Measurements from ENCODE around the gene SNX33. TPM values are rescaled to one million over a fixed set of nuclear protein-coding genes. Genes with fewer than 3 reads are reported as not detected.

The SNX33 gene
- polyA plus RNA-seq, 2 of the 4 experiments (the other 2 are of a cell fraction), result 8.4 to 11.2 TPM

- no peak for ATAC-seq
- H3K4me2 ChIP-seq, result peak overlapping the region; percentile 32; the same call in 2 of the 3 replicates
Measured at GRCh38 chr15:75669191-75669878, 21.6 kb downstream of the SNX33 start.

GRCh38 chr15:75669879-75670212, 22.1 kb downstream of the SNX33 start:
- H3K9me3 ChIP-seq, result no peaks in the 10 kb centered on the region
- ChIA-PET CTCF (interaction anchor here (15.3 to 23.4 kb wide), 2 partner anchors 13 to 35 kb away, joined by 237 to 394 read pairs; partner anchors contain the start of genes IMP3 and SNUPN), POLR2A (interaction anchor here (1.1 kb wide), 1 partner anchor 302 kb away, joined by 4 read pairs; no protein-coding TSS in a partner anchor)
- DNase-seq (ENCODE audit: low read depth in 1 of 2, low spot score in 1 of 2) (no peak), FAIRE-seq (no peak), ATAC-seq (no peak)
- no peak overlapping the region; the same call in 2 of the 3 replicates for H3K4me2 ChIP-seq
- TF ChIP-seq KDM1A (IDR thresholded peaks at IDR 0.05; ENCODE audit: low read depth) (no peak), HMGXB4 (CRISPR knock-in tag; IDR thresholded peaks at IDR 0.05; ENCODE audit: borderline replicate concordance) (no peak), ZSCAN20 (CRISPR knock-in tag; IDR thresholded peaks at IDR 0.05) (no peak), POLR2A (IDR thresholded peaks at IDR 0.05; ENCODE audit: low read length) (no peak), GATA3 (IDR thresholded peaks at IDR 0.05; ENCODE audit: borderline replicate concordance) (no peak), EHF (CRISPR knock-in tag; IDR thresholded peaks at IDR 0.05) (no peak), CHD2 (IDR thresholded peaks at IDR 0.05; ENCODE audit: low read length, partially characterized antibody) (no peak), NR3C1 (IDR thresholded peaks at IDR 0.05) (no peak), SREBF2 (IDR thresholded peaks at IDR 0.05) (no peak), BHLHE40 (IDR thresholded peaks at IDR 0.05; ENCODE audit: low read depth, low read length) (no peak), FOSL2 (IDR thresholded peaks at IDR 0.05) (no peak), FOSL2 (CRISPR knock-in tag; IDR thresholded peaks at IDR 0.05) (no peak), CTCF (IDR thresholded peaks at IDR 0.05) (no peak)
- peak overlapping the region in 1 of 2 experiments; percentile 67; a peak in 3 of 6 replicates for H3K27ac ChIP-seq
- H3K4me1 ChIP-seq, result peaks cover 62% of the 10 kb centered on the region
- H3K4me3 ChIP-seq, result no peak overlapping the region
- 80% methylated on average over 6 of the region's 6 CpGs for WGBS (ENCODE audit: missing lambda C conversion rate)

More at GRCh38 chr15:75669191-75669878, 21.6 kb downstream of the SNX33 start:
- FAIRE-seq (no peak), DNase-seq (ENCODE audit: low read depth in 1 of 2, low spot score in 1 of 2) (peak in 1 of 2 experiments; percentile 35)
- H3K4me1 ChIP-seq, result peaks cover 67% of the 10 kb centered on the region
- CTCF ChIA-PET, result interaction anchor here (0.6 to 23.4 kb wide), 6 partner anchors 14 to 642 kb away, joined by 3 to 394 read pairs (median 20); partner anchors contain the start of genes IMP3, MAN2C1, SNUPN and SNX33
- H3K4me3 ChIP-seq, result no peak overlapping the region
- no peak for TF ChIP-seq PHF8 (IDR thresholded peaks at IDR 0.05; ENCODE audit: borderline replicate concordance, low read depth)
- TF ChIP-seq USF2 (IDR thresholded peaks at IDR 0.05), result no peak
- TF ChIP-seq CBX2 (IDR thresholded peaks at IDR 0.05; ENCODE audit: borderline replicate concordance, low read depth), result no peak
- no peak for TF ChIP-seq FOSL2 (IDR thresholded peaks at IDR 0.05)
- no peak for TF ChIP-seq FOSL2 (CRISPR knock-in tag; IDR thresholded peaks at IDR 0.05)
- TF ChIP-seq ZFP36 (IDR thresholded peaks at IDR 0.05; ENCODE audit: borderline replicate concordance, partially characterized antibody), result no peak
- no peak for TF ChIP-seq HDAC2 (IDR thresholded peaks at IDR 0.05)
- TF ChIP-seq KDM5A (IDR thresholded peaks at IDR 0.05), result no peak
- no peak for TF ChIP-seq E2F6 (IDR thresholded peaks at IDR 0.05; ENCODE audit: borderline replicate concordance, low read depth)
- no peak for TF ChIP-seq PBX3 (IDR thresholded peaks at IDR 0.05)
- no peak for TF ChIP-seq ZC3H11A (IDR thresholded peaks at IDR 0.05)
- TF ChIP-seq MAZ (IDR thresholded peaks at IDR 0.05; ENCODE audit: borderline replicate concordance, low read depth, low read length), result no peak
- no peak for TF ChIP-seq FOXS1 (CRISPR knock-in tag; IDR thresholded peaks at IDR 0.05)
- TF ChIP-seq ATOH8 (CRISPR knock-in tag; IDR thresholded peaks at IDR 0.05; ENCODE audit: low read depth), result no peak
- H3K9me3 ChIP-seq, result no peaks in the 10 kb centered on the region
- WGBS (ENCODE audit: missing lambda C conversion rate), result 64% methylated on average over 14 of the region's 14 CpGs
- H3K27ac ChIP-seq, result peak overlapping the region; percentile 12 to 67; a peak in 4 of 6 replicates
- POLR2A ChIA-PET, result interaction anchor here (0.8 to 1.1 kb wide), 2 partner anchors 29 to 301 kb away, joined by 4 to 5 read pairs; partner anchors contain the start of gene IMP3

All from A549 (cell line).